Peyer's patch (tissue), 4 donors: ENCODE measurements around the gene PHLDB1.

ENCODE experiments used
- POLR2A ChIP-seq, 2 donors: fragments of 450-650 bp; IDR thresholded peaks; one replicate each; pipeline ENCODE4 v1.5.1; 2017; ENCODE audit warnings: antibody characterized with exemption in 2 of 2, mild to moderate bottlenecking in 2 of 2, moderate library complexity in 2 of 2
- TF ChIP-seq, protein P1 (sequence below), 6 experiments: fragments of 450-650 bp in 4 of 6; fragments of 200-600 bp in 2 of 6; sonication (generic) in 1 of 6; IDR thresholded peaks; one replicate each; pipeline ENCODE4 v1.5.1; 2017 to 2019; ENCODE audit warnings: antibody characterized with exemption in 6 of 6, mild to moderate bottlenecking in 3 of 6, moderate library complexity in 1 of 6

- TF ChIP-seq, protein P1, sequence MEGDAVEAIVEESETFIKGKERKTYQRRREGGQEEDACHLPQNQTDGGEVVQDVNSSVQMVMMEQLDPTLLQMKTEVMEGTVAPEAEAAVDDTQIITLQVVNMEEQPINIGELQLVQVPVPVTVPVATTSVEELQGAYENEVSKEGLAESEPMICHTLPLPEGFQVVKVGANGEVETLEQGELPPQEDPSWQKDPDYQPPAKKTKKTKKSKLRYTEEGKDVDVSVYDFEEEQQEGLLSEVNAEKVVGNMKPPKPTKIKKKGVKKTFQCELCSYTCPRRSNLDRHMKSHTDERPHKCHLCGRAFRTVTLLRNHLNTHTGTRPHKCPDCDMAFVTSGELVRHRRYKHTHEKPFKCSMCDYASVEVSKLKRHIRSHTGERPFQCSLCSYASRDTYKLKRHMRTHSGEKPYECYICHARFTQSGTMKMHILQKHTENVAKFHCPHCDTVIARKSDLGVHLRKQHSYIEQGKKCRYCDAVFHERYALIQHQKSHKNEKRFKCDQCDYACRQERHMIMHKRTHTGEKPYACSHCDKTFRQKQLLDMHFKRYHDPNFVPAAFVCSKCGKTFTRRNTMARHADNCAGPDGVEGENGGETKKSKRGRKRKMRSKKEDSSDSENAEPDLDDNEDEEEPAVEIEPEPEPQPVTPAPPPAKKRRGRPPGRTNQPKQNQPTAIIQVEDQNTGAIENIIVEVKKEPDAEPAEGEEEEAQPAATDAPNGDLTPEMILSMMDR (IDR thresholded peaks at IDR 0.05) = no peak
- TF ChIP-seq POLR2A (IDR thresholded peaks at IDR 0.05) = no peak
Measured at GRCh38 chr11:118628861-118629549, 21.6 kb downstream of the PHLDB1 start.
